ENCODE results near the gene KMO. TPM values are rescaled to one million over a fixed set of nuclear protein-coding genes. Genes with fewer than 3 reads are reported as not detected.

KMO gene
- total RNA-seq, 1 donor from 2014 or later = not detected

- Mint-ChIP-seq H3K4me1 (peaks cover 5% of the 10 kb centered on the region), H3K36me3 (peaks cover 18% of the 10 kb centered on the region), H3K9me3 (peaks cover 5% of the 10 kb centered on the region), H3K27me3 (ENCODE audit: insufficient read depth, low read depth) (no peaks in the 10 kb centered on the region), H3K27ac (no peak overlapping the region), H3K4me3 (no peak overlapping the region)
- H3K4me2 ChIP-seq = no peak overlapping the region
- H3K9me3 ChIP-seq (ENCODE audit: low read depth) = no peaks in the 10 kb centered on the region
- no peak overlapping the region for H3K4me3 ChIP-seq
- H3K36me3 ChIP-seq = no peaks in the 10 kb centered on the region
- TF ChIP-seq CTCF (IDR thresholded peaks at IDR 0.05) (peak; percentile 57), EZH2phosphoT487 (IDR thresholded peaks at IDR 0.05) (no peak)
- peaks cover 21% of the 10 kb centered on the region for H4K20me1 ChIP-seq (ENCODE audit: low read depth)
- DNase-seq (ENCODE audit: low spot score) = peak; percentile 64
- H3F3A ChIP-seq (ENCODE audit: low read depth) = peaks cover 5% of the 10 kb centered on the region
- no peaks in the 10 kb centered on the region for H3K27me3 ChIP-seq
- H3K4me1 ChIP-seq = peaks cover 3% of the 10 kb centered on the region
- peak overlapping the region; percentile 24 for H3K27ac ChIP-seq
- no peak overlapping the region for H2AFZ ChIP-seq (replicated peaks)
- H3K9ac ChIP-seq = no peak overlapping the region
- peaks cover 34% of the 10 kb centered on the region for H3K79me2 ChIP-seq (ENCODE audit: low read depth)
Observed at GRCh38 chr1:241627453-241628259, 95.5 kb downstream of the KMO start.

GRCh38 chr1:241630005-241630404, 97.8 kb downstream of the KMO start:
- TF ChIP-seq CTCF (IDR thresholded peaks at IDR 0.05) (no peak), EZH2phosphoT487 (IDR thresholded peaks at IDR 0.05) (no peak), EZH2 (IDR thresholded peaks at IDR 0.05) (no peak)
- H3K27ac Mint-ChIP-seq = no peak overlapping the region
- H3K4me1 ChIP-seq = peaks cover 3% of the 10 kb centered on the region
- peaks cover 16% of the 10 kb centered on the region for H4K20me1 ChIP-seq (ENCODE audit: low read depth)
- DNase-seq (ENCODE audit: low spot score) = no peak
- H3K4me3 Mint-ChIP-seq = no peak overlapping the region
- H3K9me3 Mint-ChIP-seq = peaks cover 16% of the 10 kb centered on the region
- H3K36me3 ChIP-seq = peaks cover under 1% of the 10 kb centered on the region
- no peaks in the 10 kb centered on the region for H3K9me3 ChIP-seq (ENCODE audit: low read depth)
- no peaks in the 10 kb centered on the region for H3K27me3 Mint-ChIP-seq (ENCODE audit: insufficient read depth, low read depth)
- no peak overlapping the region for H3K9ac ChIP-seq
- H3K36me3 Mint-ChIP-seq = peaks cover 31% of the 10 kb centered on the region
- H3K27me3 ChIP-seq = no peaks in the 10 kb centered on the region
- H3K4me1 Mint-ChIP-seq = peaks cover 5% of the 10 kb centered on the region
- H3K27ac ChIP-seq = no peak overlapping the region
- H2AFZ ChIP-seq (replicated peaks) = no peak overlapping the region
- H3K4me2 ChIP-seq = no peak overlapping the region
- H3F3A ChIP-seq (ENCODE audit: low read depth) = peaks cover 5% of the 10 kb centered on the region
- peaks cover 57% of the 10 kb centered on the region for H3K79me2 ChIP-seq (ENCODE audit: low read depth)
- no peak overlapping the region for H3K4me3 ChIP-seq

GRCh38 chr1:241630476-241630875, 98.3 kb downstream of the KMO start:
- Mint-ChIP-seq H3K9me3 (peaks cover 20% of the 10 kb centered on the region), H3K4me3 (no peak overlapping the region), H3K27ac (no peak overlapping the region), H3K27me3 (ENCODE audit: insufficient read depth, low read depth) (no peaks in the 10 kb centered on the region), H3K4me1 (peaks cover 5% of the 10 kb centered on the region), H3K36me3 (peaks cover 36% of the 10 kb centered on the region)
- H3K79me2 ChIP-seq (ENCODE audit: low read depth) = peaks cover 62% of the 10 kb centered on the region
- H2AFZ ChIP-seq (replicated peaks) = no peak overlapping the region
- H3K4me3 ChIP-seq = no peak overlapping the region
- peaks cover 3% of the 10 kb centered on the region for H3K4me1 ChIP-seq
- no peak for DNase-seq (ENCODE audit: low spot score)
- H3K4me2 ChIP-seq = no peak overlapping the region
- peaks cover 5% of the 10 kb centered on the region for H3F3A ChIP-seq (ENCODE audit: low read depth)
- H3K36me3 ChIP-seq = peaks cover 6% of the 10 kb centered on the region
- H3K27ac ChIP-seq = no peak overlapping the region
- H3K9ac ChIP-seq = no peak overlapping the region
- TF ChIP-seq EZH2phosphoT487 (IDR thresholded peaks at IDR 0.05) = no peak
- TF ChIP-seq EZH2 (IDR thresholded peaks at IDR 0.05) = no peak
- TF ChIP-seq CTCF (IDR thresholded peaks at IDR 0.05) = no peak
- H3K27me3 ChIP-seq = no peaks in the 10 kb centered on the region
- H3K9me3 ChIP-seq (ENCODE audit: low read depth) = no peaks in the 10 kb centered on the region
- H4K20me1 ChIP-seq (ENCODE audit: low read depth) = peaks cover 16% of the 10 kb centered on the region

Data from neural progenitor cell (in vitro differentiated cells).